Neural progenitor cell (in vitro differentiated cells): ENCODE data around the gene KRT77.

Source experiments
- EZH2 ChIP-seq: fragments of 200-600 bp; sonication (generic); IDR thresholded peaks from 2 replicates; pipeline ENCODE4 v1.6.1; 2017; ENCODE audit warnings: antibody characterized with exemption, mild to moderate bottlenecking, moderate library complexity
- TF ChIP-seq, protein P1 (sequence below): fragments of 200-600 bp; sonication (generic); IDR thresholded peaks from 2 replicates; pipeline ENCODE4 v1.5.1; 2017; ENCODE audit warnings: antibody characterized with exemption, mild to moderate bottlenecking

DNA sequence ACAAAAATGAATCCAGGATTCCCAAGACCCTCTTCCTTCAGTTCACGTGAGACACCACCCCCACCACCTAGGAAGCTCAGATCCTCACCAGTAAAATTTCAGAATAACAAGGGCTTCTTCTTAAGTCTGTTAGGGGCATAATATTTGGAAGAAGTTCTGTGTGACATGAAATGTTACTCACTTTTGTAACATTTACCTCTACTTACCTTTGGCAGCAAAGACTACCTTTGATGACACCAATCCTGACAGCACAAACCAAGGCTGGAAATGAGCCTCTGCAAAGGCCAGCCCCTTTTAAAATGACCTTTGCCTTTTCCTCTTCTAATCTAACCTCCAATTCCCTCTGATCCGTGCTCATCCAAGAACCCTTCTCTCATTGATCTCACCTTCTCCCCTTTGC is 19.4 kb upstream of the KRT77 start:
- no peak for TF ChIP-seq EZH2
- TF ChIP-seq, protein P1, sequence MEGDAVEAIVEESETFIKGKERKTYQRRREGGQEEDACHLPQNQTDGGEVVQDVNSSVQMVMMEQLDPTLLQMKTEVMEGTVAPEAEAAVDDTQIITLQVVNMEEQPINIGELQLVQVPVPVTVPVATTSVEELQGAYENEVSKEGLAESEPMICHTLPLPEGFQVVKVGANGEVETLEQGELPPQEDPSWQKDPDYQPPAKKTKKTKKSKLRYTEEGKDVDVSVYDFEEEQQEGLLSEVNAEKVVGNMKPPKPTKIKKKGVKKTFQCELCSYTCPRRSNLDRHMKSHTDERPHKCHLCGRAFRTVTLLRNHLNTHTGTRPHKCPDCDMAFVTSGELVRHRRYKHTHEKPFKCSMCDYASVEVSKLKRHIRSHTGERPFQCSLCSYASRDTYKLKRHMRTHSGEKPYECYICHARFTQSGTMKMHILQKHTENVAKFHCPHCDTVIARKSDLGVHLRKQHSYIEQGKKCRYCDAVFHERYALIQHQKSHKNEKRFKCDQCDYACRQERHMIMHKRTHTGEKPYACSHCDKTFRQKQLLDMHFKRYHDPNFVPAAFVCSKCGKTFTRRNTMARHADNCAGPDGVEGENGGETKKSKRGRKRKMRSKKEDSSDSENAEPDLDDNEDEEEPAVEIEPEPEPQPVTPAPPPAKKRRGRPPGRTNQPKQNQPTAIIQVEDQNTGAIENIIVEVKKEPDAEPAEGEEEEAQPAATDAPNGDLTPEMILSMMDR, result no peak
